Colonic mucosa (tissue), 4 donors: ENCODE results near the gene MOXD1. TPM values are rescaled to one million over a fixed set of nuclear protein-coding genes. Genes with fewer than 3 reads are reported as not detected.

Source experiments
- DNase-seq: peaks from one replicate; pipeline ENCODE4 v3.0.0-alpha.2; 2020
- H3K27ac ChIP-seq: fragments of 200-600 bp; one replicate; pipeline ENCODE4 v1.8.0; 2021
- H3K27me3 ChIP-seq: fragments of 200-600 bp; one replicate; pipeline ENCODE4 v1.8.0; 2021
- H3K36me3 ChIP-seq: fragments of 200-600 bp; one replicate; pipeline ENCODE4 v1.8.0; 2021
- H3K4me1 ChIP-seq: fragments of 200-600 bp; one replicate; pipeline ENCODE4 v1.8.0; 2021; ENCODE audit warnings: mild to moderate bottlenecking
- H3K4me3 ChIP-seq: fragments of 200-600 bp; one replicate; pipeline ENCODE4 v1.8.0; 2021
- H3K9ac ChIP-seq, 2 donors: one replicate each; pipeline ENCODE4 v1.7.0; 2013; ENCODE audit warnings: control low read depth in 2 of 2, low read depth in 2 of 2, low read length in 2 of 2
- H3K9me3 ChIP-seq: fragments of 200-600 bp; one replicate; pipeline ENCODE4 v1.8.0; 2021
- intact Hi-C: fragments of 100-400 bp; cut with DNase I; formaldehyde crosslinking; loops from one replicate; pipeline ENCODE4 v1.14.1; 2022
- total RNA-seq, 2 donors: library from RNA; stranded (reverse); fragmentation: NEBNext Ultra II Directional in 1 of 2; extraction: Animal tissue kit (Norgen Biotek cat#: 25700) in 1 of 2; gene quantifications; one replicate each; pipeline ENCODE4 v1.2.1, GENCODE V29; 2021
- TF ChIP-seq, protein P1 (sequence below): fragments of 200-600 bp; IDR thresholded peaks from one replicate; pipeline ENCODE4 v1.8.0; 2022; ENCODE audit warnings: antibody characterized with exemption, mild to moderate bottlenecking
- donor health status: healthy.
- donor health status: DM: no; HTN: no; CAD: no.
- donor health status: DM: no; HTN: no; CAD: no.

MOXD1 gene
- total RNA-seq, 2 donors from 2014 or later: 2.3 to 5.6 TPM

DNA sequence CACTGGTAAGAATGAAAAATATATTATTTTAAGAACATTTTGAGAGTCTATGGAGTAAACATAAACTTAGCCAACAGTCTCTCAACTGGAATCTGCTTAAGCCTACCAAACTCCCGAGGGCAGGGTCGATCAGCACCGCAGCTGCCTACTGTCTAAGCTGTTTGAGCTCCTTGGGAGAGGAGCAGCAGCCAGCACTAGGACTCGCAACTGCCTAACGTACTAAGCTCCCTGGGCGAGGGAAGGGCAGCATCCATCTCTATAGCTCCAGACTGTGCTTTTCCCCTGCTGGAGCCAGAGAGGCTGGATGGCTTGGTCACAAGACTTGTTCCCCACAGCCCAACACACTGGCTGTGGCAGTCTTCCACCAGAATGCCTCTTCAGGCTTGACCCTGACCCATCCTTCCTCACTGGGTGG is 96.4 kb downstream of the MOXD1 start:
- Histone ChIP-seq H3K4me3 (no peak overlapping the region), H3K9ac (no peak overlapping the region), H3K36me3 (no peaks in the 10 kb centered on the region), H3K27ac (no peak overlapping the region), H3K4me1 (no peaks in the 10 kb centered on the region), H3K9me3 (no peaks in the 10 kb centered on the region), H3K27me3 (no peaks in the 10 kb centered on the region)
- intact Hi-C loops: loop anchor here (5.0 to 10.0 kb wide), 2 partner anchors 90 to 177 kb away; no protein-coding TSS in a partner anchor
- TF ChIP-seq, protein P1, sequence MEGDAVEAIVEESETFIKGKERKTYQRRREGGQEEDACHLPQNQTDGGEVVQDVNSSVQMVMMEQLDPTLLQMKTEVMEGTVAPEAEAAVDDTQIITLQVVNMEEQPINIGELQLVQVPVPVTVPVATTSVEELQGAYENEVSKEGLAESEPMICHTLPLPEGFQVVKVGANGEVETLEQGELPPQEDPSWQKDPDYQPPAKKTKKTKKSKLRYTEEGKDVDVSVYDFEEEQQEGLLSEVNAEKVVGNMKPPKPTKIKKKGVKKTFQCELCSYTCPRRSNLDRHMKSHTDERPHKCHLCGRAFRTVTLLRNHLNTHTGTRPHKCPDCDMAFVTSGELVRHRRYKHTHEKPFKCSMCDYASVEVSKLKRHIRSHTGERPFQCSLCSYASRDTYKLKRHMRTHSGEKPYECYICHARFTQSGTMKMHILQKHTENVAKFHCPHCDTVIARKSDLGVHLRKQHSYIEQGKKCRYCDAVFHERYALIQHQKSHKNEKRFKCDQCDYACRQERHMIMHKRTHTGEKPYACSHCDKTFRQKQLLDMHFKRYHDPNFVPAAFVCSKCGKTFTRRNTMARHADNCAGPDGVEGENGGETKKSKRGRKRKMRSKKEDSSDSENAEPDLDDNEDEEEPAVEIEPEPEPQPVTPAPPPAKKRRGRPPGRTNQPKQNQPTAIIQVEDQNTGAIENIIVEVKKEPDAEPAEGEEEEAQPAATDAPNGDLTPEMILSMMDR: no peak
- DNase-seq: peak; percentile 26

DNA sequence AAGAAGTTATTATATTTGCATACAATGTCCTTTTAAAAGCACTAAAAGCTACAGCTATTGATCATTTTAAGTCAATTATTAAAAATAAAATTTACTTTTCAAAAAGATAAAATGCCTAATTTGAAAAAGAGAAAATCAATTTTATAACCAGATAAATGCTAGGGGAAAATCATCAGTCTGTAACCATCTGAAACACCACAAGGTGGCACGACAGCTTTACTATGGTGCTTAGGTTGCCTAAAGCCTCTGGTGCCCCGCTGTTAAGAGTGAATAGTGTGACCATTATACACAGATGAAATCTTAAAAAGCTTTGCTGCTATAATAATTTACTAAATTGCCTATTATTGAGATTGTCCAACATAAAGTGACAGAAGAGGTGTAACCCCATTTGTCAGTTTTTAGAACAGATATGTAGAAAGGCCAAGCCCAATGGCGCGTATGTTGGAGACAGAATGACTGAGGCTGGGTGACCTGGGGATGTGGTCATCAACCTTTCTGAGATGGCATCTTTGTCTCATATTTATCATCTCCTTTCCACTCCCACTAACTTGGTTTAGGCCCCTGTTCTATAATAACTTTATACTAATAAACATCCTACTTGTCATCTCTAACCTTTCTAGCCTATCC is 100.8 kb downstream of the MOXD1 start:
- H3K4me1 ChIP-seq: no peaks in the 10 kb centered on the region
- no peak overlapping the region for H3K4me3 ChIP-seq
- H3K27me3 ChIP-seq: no peaks in the 10 kb centered on the region
- H3K36me3 ChIP-seq: no peaks in the 10 kb centered on the region
- TF ChIP-seq, protein P1: peak; percentile 49
- no peaks in the 10 kb centered on the region for H3K9me3 ChIP-seq
- intact Hi-C loops: loop anchor here (5.0 to 10.0 kb wide), 2 partner anchors 94 to 182 kb away; no protein-coding TSS in a partner anchor
- peak; percentile 29 for DNase-seq
- no peak overlapping the region for H3K27ac ChIP-seq
- no peak overlapping the region for H3K9ac ChIP-seq

- Histone ChIP-seq H3K9ac (no peak overlapping the region), H3K4me3 (no peak overlapping the region), H3K27ac (no peak overlapping the region), H3K9me3 (no peaks in the 10 kb centered on the region), H3K36me3 (no peaks in the 10 kb centered on the region), H3K27me3 (no peaks in the 10 kb centered on the region), H3K4me1 (no peaks in the 10 kb centered on the region)
- TF ChIP-seq, protein P1: peak; percentile 66
- intact Hi-C loops: no loop called here
- DNase-seq: peak; percentile 59
Measured at GRCh38 chr6:132298344-132298949, 102.8 kb downstream of the MOXD1 start.

DNA sequence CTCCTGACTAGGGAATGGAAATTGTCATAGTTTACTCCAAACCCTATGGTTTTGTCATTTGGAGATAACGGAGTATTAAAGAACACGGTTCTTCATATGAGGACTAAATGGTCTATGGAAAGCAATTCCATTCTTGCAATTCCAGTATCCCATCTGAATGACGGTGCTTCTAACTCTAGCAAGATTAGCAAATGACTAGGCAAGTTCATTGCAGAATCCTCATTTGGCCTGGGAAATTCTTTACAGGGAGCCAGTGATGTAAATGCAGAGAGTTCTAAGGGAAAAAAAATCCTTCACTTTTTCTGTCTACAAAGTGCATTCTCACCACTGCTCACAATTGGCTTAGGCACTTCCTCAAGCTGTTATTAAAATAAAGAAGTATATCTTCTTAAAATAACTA is 111.5 kb downstream of the MOXD1 start:
- intact Hi-C loops: no loop called here
- Histone ChIP-seq H3K9ac (no peak overlapping the region), H3K4me1 (peaks cover 5% of the 10 kb centered on the region), H3K4me3 (no peak overlapping the region), H3K27ac (no peak overlapping the region), H3K27me3 (no peaks in the 10 kb centered on the region), H3K36me3 (no peaks in the 10 kb centered on the region), H3K9me3 (no peaks in the 10 kb centered on the region)
- TF ChIP-seq, protein P1: no peak
- no peak for DNase-seq

DNA sequence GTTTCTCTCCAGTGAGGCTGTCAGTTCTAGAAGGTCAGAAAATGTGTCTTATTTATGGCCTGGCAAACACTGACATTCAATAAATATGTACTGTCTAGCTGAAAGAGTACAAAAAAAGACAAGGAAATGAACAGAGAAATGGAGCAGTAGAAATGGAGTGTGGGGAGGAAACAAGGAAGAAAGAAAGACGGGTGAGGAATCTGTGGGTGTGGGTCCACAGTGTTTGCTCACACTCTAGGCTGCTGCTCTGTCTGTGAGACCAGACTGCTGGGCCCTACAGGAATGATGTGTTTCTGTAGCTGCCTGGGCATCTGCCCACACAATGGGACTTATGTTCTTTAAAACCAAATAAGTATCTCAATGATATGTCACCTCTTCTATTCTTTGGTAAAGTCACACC is 114.2 kb downstream of the MOXD1 start:
- no peak overlapping the region for H3K9ac ChIP-seq
- no peak for DNase-seq
- intact Hi-C loops: no loop called here
- H3K9me3 ChIP-seq: no peaks in the 10 kb centered on the region
- no peaks in the 10 kb centered on the region for H3K27me3 ChIP-seq
- H3K27ac ChIP-seq: peak overlapping the region; percentile 14
- TF ChIP-seq, protein P1: no peak
- no peaks in the 10 kb centered on the region for H3K36me3 ChIP-seq
- H3K4me3 ChIP-seq: no peak overlapping the region
- H3K4me1 ChIP-seq: peaks cover 5% of the 10 kb centered on the region
